HG02885 (cell line): ENCODE measurements around the gene CHRD.
A peak's percentile ranks its signal among the peaks of the same experiment; 100 is the strongest.
"Not testable (repeated sequence)": the region's sequence is repeated elsewhere in the genome, so short reads cannot be mapped to it uniquely, and the experiment has no call there.

Experiments
- ATAC-seq: cut with Tn5 transposase; IDR thresholded peaks from one replicate; pipeline ENCODE4 v1.9.1; 2021; ENCODE audit warnings: mild to moderate bottlenecking; ENCODE audit not compliant: unreplicated experiment, poor library complexity

CHRD gene

GRCh38 chr3:184409946-184410500 is 30.2 kb downstream of the CHRD start:
- no peak for ATAC-seq

GRCh38 chr3:184414418-184415202 is 34.8 kb downstream of the CHRD start:
- ATAC-seq: no peak

GRCh38 chr3:184415203-184415490 is 35.3 kb downstream of the CHRD start:
- no peak for ATAC-seq

- peak; percentile 82 for ATAC-seq
Measured at GRCh38 chr3:184417619-184418327, 37.9 kb downstream of the CHRD start.

GRCh38 chr3:184419171-184419570 is 39.3 kb downstream of the CHRD start:
- no peak for ATAC-seq

GRCh38 chr3:184423561-184423960 is 43.7 kb downstream of the CHRD start:
- ATAC-seq: no peak

GRCh38 chr3:184426691-184427141 is 46.9 kb downstream of the CHRD start:
- no peak for ATAC-seq

- ATAC-seq: no peak
Measured at GRCh38 chr3:184428561-184429175, 48.8 kb downstream of the CHRD start.

GRCh38 chr3:184429786-184430185 is 49.9 kb downstream of the CHRD start:
- ATAC-seq: no peak

- ATAC-seq: no peak
Measured at GRCh38 chr3:184430940-184431339, 51.1 kb downstream of the CHRD start.

- ATAC-seq: not testable (repeated sequence)
Measured at GRCh38 chr3:184433178-184433577, 53.3 kb downstream of the CHRD start.

GRCh38 chr3:184439096-184439495 is 59.2 kb downstream of the CHRD start:
- ATAC-seq: no peak
